Measurements from ENCODE around the gene SPAG6. TPM values are rescaled to one million over a fixed set of nuclear protein-coding genes. Genes with fewer than 3 reads are reported as not detected.

The SPAG6 gene
- total and polyA plus RNA-seq, 8 donors: 1.4 to 14.0 (median 7.4) TPM; not detected in 1

DNA sequence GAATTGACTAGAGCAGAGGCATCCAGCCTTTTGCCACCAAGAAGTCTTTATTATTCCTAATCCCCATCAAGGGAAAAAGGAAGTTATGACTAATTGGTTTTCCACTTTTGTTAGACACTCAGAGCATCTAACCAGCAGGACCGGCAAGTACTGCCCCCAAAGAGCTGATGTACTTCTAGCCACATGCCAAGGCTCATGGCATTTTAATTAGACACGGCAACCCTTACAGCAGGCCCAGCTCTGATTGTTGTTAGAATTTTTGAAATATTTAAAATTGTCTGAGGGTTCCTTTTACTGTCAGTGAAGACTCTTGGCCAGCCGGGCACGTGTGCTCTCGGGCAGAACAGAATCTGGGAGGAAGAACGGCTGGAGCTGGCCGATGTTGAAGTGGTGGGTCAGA, 114.8 kb downstream of the SPAG6 start:
- TF ChIP-seq, protein P1, sequence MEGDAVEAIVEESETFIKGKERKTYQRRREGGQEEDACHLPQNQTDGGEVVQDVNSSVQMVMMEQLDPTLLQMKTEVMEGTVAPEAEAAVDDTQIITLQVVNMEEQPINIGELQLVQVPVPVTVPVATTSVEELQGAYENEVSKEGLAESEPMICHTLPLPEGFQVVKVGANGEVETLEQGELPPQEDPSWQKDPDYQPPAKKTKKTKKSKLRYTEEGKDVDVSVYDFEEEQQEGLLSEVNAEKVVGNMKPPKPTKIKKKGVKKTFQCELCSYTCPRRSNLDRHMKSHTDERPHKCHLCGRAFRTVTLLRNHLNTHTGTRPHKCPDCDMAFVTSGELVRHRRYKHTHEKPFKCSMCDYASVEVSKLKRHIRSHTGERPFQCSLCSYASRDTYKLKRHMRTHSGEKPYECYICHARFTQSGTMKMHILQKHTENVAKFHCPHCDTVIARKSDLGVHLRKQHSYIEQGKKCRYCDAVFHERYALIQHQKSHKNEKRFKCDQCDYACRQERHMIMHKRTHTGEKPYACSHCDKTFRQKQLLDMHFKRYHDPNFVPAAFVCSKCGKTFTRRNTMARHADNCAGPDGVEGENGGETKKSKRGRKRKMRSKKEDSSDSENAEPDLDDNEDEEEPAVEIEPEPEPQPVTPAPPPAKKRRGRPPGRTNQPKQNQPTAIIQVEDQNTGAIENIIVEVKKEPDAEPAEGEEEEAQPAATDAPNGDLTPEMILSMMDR (IDR thresholded peaks at IDR 0.05): no peak
- Histone ChIP-seq H3K27ac (no peak overlapping the region), H3K36me3 (no peaks in the 10 kb centered on the region), H3K4me1 (no peaks in the 10 kb centered on the region), H3K9me3 (no peaks in the 10 kb centered on the region), H3K27me3 (no peaks in the 10 kb centered on the region), H3K4me3 (no peak overlapping the region)
- ATAC-seq: no peak
- DNase-seq: no peak
- intact Hi-C loops (cut with DNase I): no loop called here

DNA sequence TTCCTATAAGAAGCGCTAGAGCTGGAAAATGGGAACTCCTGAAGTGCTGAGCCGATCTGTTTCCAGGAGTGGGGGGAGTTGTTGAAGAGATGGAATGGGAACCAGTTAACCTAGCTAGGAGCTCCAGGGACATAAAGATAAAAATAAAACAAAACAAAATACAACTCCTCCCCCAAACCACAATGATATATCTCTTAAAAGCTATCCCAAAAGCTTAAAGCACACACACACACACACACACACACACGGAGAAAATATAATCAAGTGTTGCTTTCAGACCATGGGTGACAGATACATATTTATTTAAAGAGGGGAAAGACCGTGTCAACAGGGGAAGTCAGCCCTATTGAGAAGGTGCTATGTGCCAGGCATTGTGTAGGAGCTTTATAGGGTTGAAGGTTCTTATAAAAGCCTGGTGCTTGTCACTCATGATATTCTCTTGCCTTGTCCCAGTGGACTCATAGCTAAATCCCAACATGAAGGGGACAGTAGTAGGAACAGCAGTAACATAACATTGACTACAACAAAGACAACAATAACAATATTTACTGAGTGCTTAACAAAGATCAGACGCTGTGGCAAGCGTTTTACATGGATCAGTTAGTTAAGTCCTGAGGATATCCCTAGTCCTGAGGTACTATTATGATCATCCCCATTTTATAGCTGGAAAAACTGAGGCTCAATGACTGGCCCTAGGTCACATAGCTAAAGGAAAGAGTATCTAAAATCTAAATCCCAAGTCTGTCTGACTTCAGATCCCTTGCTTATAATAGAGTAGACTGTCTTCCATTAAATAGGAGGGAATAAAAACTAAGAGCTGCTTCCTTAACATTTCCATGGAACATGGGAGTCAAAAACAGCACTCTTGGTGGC, 115.5 kb downstream of the SPAG6 start:
- ATAC-seq: no peak

DNA sequence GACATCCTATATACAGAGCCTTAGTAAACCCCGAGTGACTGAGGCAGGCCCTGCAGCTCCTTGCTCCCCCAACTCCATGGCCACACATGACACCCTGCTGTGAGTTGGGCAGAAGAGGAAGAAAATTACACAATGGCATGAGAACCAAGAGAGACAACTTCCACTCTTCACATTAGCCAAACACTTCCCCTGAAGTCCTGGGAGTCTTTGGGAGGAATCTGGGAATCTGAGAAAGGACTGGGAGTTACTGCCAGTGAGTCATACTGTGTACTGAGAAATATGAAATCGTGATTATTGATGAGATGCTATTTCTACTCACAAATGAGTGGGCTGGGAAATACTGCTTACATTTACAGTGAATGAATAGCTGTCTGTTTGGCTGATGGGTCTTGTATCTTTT, 116.6 kb downstream of the SPAG6 start:
- no peak for ATAC-seq
- no peak overlapping the region for H3K27ac ChIP-seq
- no peak for DNase-seq
- H3K36me3 ChIP-seq: no peaks in the 10 kb centered on the region
- H3K4me1 ChIP-seq: no peaks in the 10 kb centered on the region
- H3K4me3 ChIP-seq: no peak overlapping the region
- H3K9me3 ChIP-seq: no peaks in the 10 kb centered on the region
- H3K27me3 ChIP-seq: no peaks in the 10 kb centered on the region
- intact Hi-C loops (cut with DNase I): no loop called here
- TF ChIP-seq, protein P1 (IDR thresholded peaks at IDR 0.05): no peak

More for the DNA sequence above, 115.5 kb downstream of the SPAG6 start:
- Histone ChIP-seq H3K9me3 (no peaks in the 10 kb centered on the region), H3K27me3 (no peaks in the 10 kb centered on the region), H3K4me3 (no peak overlapping the region), H3K27ac (no peak overlapping the region), H3K4me1 (no peaks in the 10 kb centered on the region), H3K36me3 (no peaks in the 10 kb centered on the region)
- DNase-seq: no peak
- intact Hi-C loops (cut with DNase I): no loop called here
- TF ChIP-seq, protein P1 (IDR thresholded peaks at IDR 0.05): no peak

DNA sequence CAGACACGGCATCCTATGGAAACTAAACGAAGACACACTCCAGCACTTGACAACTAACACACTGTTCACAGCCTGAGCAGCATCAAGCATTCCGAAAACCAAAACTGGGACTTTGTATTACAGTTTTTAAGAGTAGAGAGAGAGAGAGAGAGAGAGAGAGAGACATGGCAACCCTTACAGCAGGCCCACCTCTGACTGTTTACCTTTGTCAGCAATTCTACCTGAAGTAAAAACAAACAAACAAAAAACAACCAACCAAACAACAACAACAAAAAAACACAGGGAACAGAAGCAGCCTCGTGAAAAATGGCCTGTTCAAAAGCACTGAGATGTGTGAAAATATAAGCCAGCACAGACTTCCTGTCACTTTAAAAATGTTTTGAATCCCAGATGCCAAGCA, 118.0 kb downstream of the SPAG6 start:
- Histone ChIP-seq H3K9me3 (no peaks in the 10 kb centered on the region), H3K4me3 (no peak overlapping the region), H3K4me1 (no peaks in the 10 kb centered on the region), H3K27me3 (no peaks in the 10 kb centered on the region), H3K27ac (no peak overlapping the region), H3K36me3 (no peaks in the 10 kb centered on the region)
- no peak for DNase-seq
- no peak for ATAC-seq
- intact Hi-C loops (cut with DNase I): no loop called here
- TF ChIP-seq, protein P1 (IDR thresholded peaks at IDR 0.05): no peak

DNA sequence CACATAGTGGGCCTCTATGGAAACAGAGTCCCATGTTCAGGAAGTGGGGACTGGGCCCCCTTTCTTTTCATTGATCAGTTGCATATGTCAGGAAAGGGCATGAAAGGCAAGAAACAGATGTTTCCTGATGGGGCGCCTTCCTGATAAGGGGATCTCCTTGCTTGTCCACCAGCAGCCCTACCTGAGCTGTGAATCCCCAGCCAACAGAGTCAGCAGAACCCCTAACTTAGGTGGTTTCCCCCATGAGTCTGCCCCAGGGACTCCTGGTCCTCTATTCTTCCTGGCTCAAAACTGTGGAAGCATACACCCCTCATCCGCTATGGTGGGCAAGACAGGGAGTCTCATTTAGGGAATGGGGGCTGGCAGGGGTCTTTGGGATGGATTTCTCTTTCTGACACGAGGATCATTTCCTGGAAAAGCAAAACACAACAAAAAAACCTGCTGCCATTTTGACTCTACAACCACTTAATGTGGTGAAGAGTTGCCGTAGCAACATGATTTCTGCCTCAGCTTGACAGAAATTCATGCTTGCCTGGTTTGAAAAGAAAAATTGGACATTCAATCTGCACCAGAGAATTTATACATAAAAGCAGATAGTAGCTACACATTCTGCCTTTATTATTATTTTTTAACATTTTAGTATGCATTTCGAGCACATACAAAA, 119.8 kb downstream of the SPAG6 start:
- ATAC-seq (no peak), DNase-seq (no peak)
- Histone ChIP-seq H3K4me3 (no peak overlapping the region), H3K9me3 (no peaks in the 10 kb centered on the region), H3K27me3 (peaks cover 0 to 2% of the 10 kb centered on the region in 2 donors), H3K4me1 (no peaks in the 10 kb centered on the region), H3K27ac (no peak overlapping the region), H3K36me3 (no peaks in the 10 kb centered on the region)
- intact Hi-C loops (cut with DNase I): no loop called here
- TF ChIP-seq, protein P1 (IDR thresholded peaks at IDR 0.05): no peak
